ENCODE results near the gene CCNA1. TPM values are rescaled to one million over a fixed set of nuclear protein-coding genes. Genes with fewer than 3 reads are reported as not detected.

Gene CCNA1
- total RNA-seq, 1 experiment from 2014 or later: not detected

- Histone ChIP-seq H3K27ac (ENCODE audit: low read depth, low read length) (no peak overlapping the region), H3K36me3 (ENCODE audit: control insufficient read depth in 1 of 2, insufficient read depth in 2 of 2, low read length in 2 of 2) (no peaks in the 10 kb centered on the region), H3K27me3 (ENCODE audit: insufficient read depth, low read length) (no peaks in the 10 kb centered on the region), H3K9me3 (ENCODE audit: control insufficient read depth in 1 of 2, insufficient read depth in 1 of 2, low read depth in 1 of 2, low read length in 2 of 2) (peaks cover 0 to 9% of the 10 kb centered on the region in 2 experiments; a peak in 1 of 4 replicates), H3K4me2 (ENCODE audit: low read length) (no peak overlapping the region), H3K4me1 (ENCODE audit: control insufficient read depth in 1 of 2, insufficient read depth in 2 of 2, low read length in 2 of 2) (no peaks in the 10 kb centered on the region), H3K79me2 (ENCODE audit: insufficient read depth, low read length) (no peaks in the 10 kb centered on the region), H3K9ac (ENCODE audit: low read length) (no peak overlapping the region), H4K20me1 (ENCODE audit: insufficient read depth) (no peaks in the 10 kb centered on the region), H2AFZ (ENCODE audit: low read depth, low read length, poor library complexity, severe bottlenecking) (no peak overlapping the region), H3K9me2 (ENCODE audit: insufficient read depth) (no peaks in the 10 kb centered on the region), H3K4me3 (replicated peaks in 1 of 2; ENCODE audit: low read depth in 1 of 2, low read length in 2 of 2) (no peak overlapping the region)
- ChIA-PET RAD21 (ENCODE audit: low non-redundant PET in 1 of 2, low total read pairs in 2 of 2, uncharacterized antibody in 2 of 2, unreplicated experiment in 2 of 2) (no interaction called here), POLR2A (no interaction called here), CTCF (no interaction called here)
- BruUV-seq (replicated peaks): no TSS peak
- DNase-seq (ENCODE audit: low read depth, low spot score) (no peak), ATAC-seq (no peak)
- no peak for TF ChIP-seq POLR2A (IDR thresholded peaks at IDR 0.05; ENCODE audit: borderline replicate concordance, extremely low read depth, insufficient read depth, insufficient read length)
- TF ChIP-seq SRF (IDR thresholded peaks at IDR 0.05; ENCODE audit: low read depth): no peak
- TF ChIP-seq SIN3A (IDR thresholded peaks at IDR 0.05; ENCODE audit: low read depth): no peak
- no peak for TF ChIP-seq FOSL1 (IDR thresholded peaks at IDR 0.05; ENCODE audit: low read depth)
- TF ChIP-seq EGR1 (IDR thresholded peaks at IDR 0.05; ENCODE audit: low read depth): no peak
- TF ChIP-seq ELF1 (IDR thresholded peaks at IDR 0.05; ENCODE audit: borderline replicate concordance, low read depth): no peak
- TF ChIP-seq MAX (IDR thresholded peaks at IDR 0.05): no peak
- TF ChIP-seq ATF3 (IDR thresholded peaks at IDR 0.05): no peak
- no peak for TF ChIP-seq ZNF274 (IDR thresholded peaks at IDR 0.05; ENCODE audit: low read depth, low read length)
- TF ChIP-seq EZH2phosphoT487 (IDR thresholded peaks at IDR 0.05; ENCODE audit: borderline replicate concordance): no peak
- no peak for TF ChIP-seq JUND (IDR thresholded peaks at IDR 0.05)
- no peak for TF ChIP-seq ZFX (IDR thresholded peaks at IDR 0.05)
- no peak for TF ChIP-seq RAD21 (IDR thresholded peaks at IDR 0.05; ENCODE audit: low read depth)
- TF ChIP-seq SP1 (IDR thresholded peaks at IDR 0.05; ENCODE audit: low read depth): no peak
- TF ChIP-seq ZBTB33 (IDR thresholded peaks at IDR 0.05; ENCODE audit: extremely low read depth, insufficient replicate concordance, low read length): no peak
- no peak for TF ChIP-seq EZH2 (IDR thresholded peaks at IDR 0.05)
- TF ChIP-seq POLR2AphosphoS5 (IDR thresholded peaks at IDR 0.05; ENCODE audit: low read depth, low read length): no peak
- TF ChIP-seq TCF7L2 (IDR thresholded peaks at IDR 0.05; ENCODE audit: borderline replicate concordance, extremely low read depth, insufficient read depth, insufficient read length): no peak
- intact Hi-C loops (cut with micrococcal nuclease): no loop called here
These were observed 24.3 kb downstream of the CCNA1 start for GRCh38 chr13:36456577-36456976.
